ENCODE results near the gene CLP1. TPM values are rescaled to one million over a fixed set of nuclear protein-coding genes. Genes with fewer than 3 reads are reported as not detected.

CLP1 gene
- total RNA-seq, 2 experiments from 2014 or later: 21.8 to 24.2 TPM

- Mint-ChIP-seq H3K4me1 (ENCODE audit: low read depth) (peaks cover 56% of the 10 kb centered on the region), H3K36me3 (ENCODE audit: low read depth) (no peaks in the 10 kb centered on the region), H3K9me3 (no peaks in the 10 kb centered on the region), H3K27ac (no peak overlapping the region), H3K27me3 (peaks cover 66% of the 10 kb centered on the region), H3K4me3 (no peak overlapping the region)
- Histone ChIP-seq H3K4me3 (ENCODE audit: low read length) (no peak overlapping the region), H3K36me3 (ENCODE audit: insufficient read depth, low read length) (no peaks in the 10 kb centered on the region), H3K27me3 (ENCODE audit: control insufficient read depth in 1 of 2, insufficient read depth in 2 of 2, low read length in 2 of 2) (peaks cover 48 to 50% of the 10 kb centered on the region in 2 experiments), H3K4me1 (ENCODE audit: insufficient read depth, low read length) (peaks cover 45% of the 10 kb centered on the region), H3K9me3 (ENCODE audit: control insufficient read depth in 1 of 2, insufficient read depth in 1 of 2, low read length in 2 of 2) (peaks cover 0 to 13% of the 10 kb centered on the region in 2 experiments), H3K27ac (ENCODE audit: low read depth in 1 of 2, low read length in 2 of 2) (no peak overlapping the region)
- POLR2A ChIA-PET: interaction anchor here (1.4 to 2.1 kb wide), 2 partner anchors 78 to 118 kb away, joined by 3 to 13 read pairs; partner anchors contain the start of gene UBE2L6
- no peak for TF ChIP-seq CTCF (IDR thresholded peaks at IDR 0.05)
- intact Hi-C loops (cut with DNase I, micrococcal nuclease): loop anchor here (1.0 to 2.0 kb wide), 3 partner anchors 77 to 187 kb away; no protein-coding TSS in a partner anchor
- CTCF ChIA-PET: interaction anchor here (1.3 to 2.4 kb wide), 4 partner anchors 8 to 152 kb away, joined by 5 to 33 read pairs (median 6); partner anchors contain the start of gene UBE2L6
- DNase-seq: no peak
- no peak for ATAC-seq (ENCODE audit: poor library complexity)
Measured at GRCh38 chr11:57645689-57646085, 11.9 kb upstream of the CLP1 start.

GRCh38 chr11:57646194-57646798 is 11.3 kb upstream of the CLP1 start:
- peaks cover 0 to 13% of the 10 kb centered on the region in 2 experiments for H3K9me3 ChIP-seq (ENCODE audit: control insufficient read depth in 1 of 2, insufficient read depth in 1 of 2, low read length in 2 of 2)
- peak in 2 of 14 experiments; percentile 47 to 56 for DNase-seq
- H3K4me3 ChIP-seq (ENCODE audit: low read length): no peak overlapping the region
- peaks cover 48 to 50% of the 10 kb centered on the region in 2 experiments for H3K27me3 ChIP-seq (ENCODE audit: control insufficient read depth in 1 of 2, insufficient read depth in 2 of 2, low read length in 2 of 2)
- Mint-ChIP-seq H3K4me3 (peak overlapping the region; percentile 42), H3K27me3 (peaks cover 68% of the 10 kb centered on the region), H3K36me3 (ENCODE audit: low read depth) (no peaks in the 10 kb centered on the region), H3K9me3 (no peaks in the 10 kb centered on the region), H3K27ac (no peak overlapping the region), H3K4me1 (ENCODE audit: low read depth) (peaks cover 58% of the 10 kb centered on the region)
- intact Hi-C loops (cut with DNase I, micrococcal nuclease): loop anchor here in 1 of 2 experiments (1.0 kb wide), 1 partner anchor 78 kb away; no protein-coding TSS in a partner anchor
- H3K36me3 ChIP-seq (ENCODE audit: insufficient read depth, low read length): no peaks in the 10 kb centered on the region
- peaks cover 45% of the 10 kb centered on the region for H3K4me1 ChIP-seq (ENCODE audit: insufficient read depth, low read length)
- ATAC-seq (ENCODE audit: poor library complexity): no peak
- ChIA-PET POLR2A (interaction anchor here (0.7 to 1.7 kb wide), 4 partner anchors 21 to 132 kb away, joined by 3 to 7 read pairs (median 4); partner anchors contain the start of genes SELENOH and UBE2L6), CTCF (interaction anchor here (1.8 kb wide), 1 partner anchor 153 kb away, joined by 6 read pairs; no protein-coding TSS in a partner anchor)
- no peak for TF ChIP-seq CTCF (IDR thresholded peaks at IDR 0.05)
- no peak overlapping the region for H3K27ac ChIP-seq (ENCODE audit: low read depth in 1 of 2, low read length in 2 of 2)

- Histone ChIP-seq H3K27me3 (ENCODE audit: control insufficient read depth in 1 of 2, insufficient read depth in 2 of 2, low read length in 2 of 2) (peaks cover 48 to 50% of the 10 kb centered on the region in 2 experiments), H3K4me3 (ENCODE audit: low read length) (no peak overlapping the region), H3K27ac (ENCODE audit: low read depth in 1 of 2, low read length in 2 of 2) (no peak overlapping the region), H3K36me3 (ENCODE audit: insufficient read depth, low read length) (no peaks in the 10 kb centered on the region), H3K4me1 (ENCODE audit: insufficient read depth, low read length) (peaks cover 45% of the 10 kb centered on the region), H3K9me3 (ENCODE audit: control insufficient read depth in 1 of 2, insufficient read depth in 1 of 2, low read length in 2 of 2) (peaks cover 0 to 13% of the 10 kb centered on the region in 2 experiments)
- ChIA-PET POLR2A (interaction anchor here (0.7 to 1.7 kb wide), 4 partner anchors 21 to 132 kb away, joined by 3 to 7 read pairs (median 4); partner anchors contain the start of genes SELENOH and UBE2L6), CTCF (interaction anchor here (0.8 to 1.8 kb wide), 2 partner anchors 79 to 154 kb away, joined by 4 to 6 read pairs; partner anchors contain the start of gene UBE2L6)
- Mint-ChIP-seq H3K27ac (no peak overlapping the region), H3K4me1 (ENCODE audit: low read depth) (peaks cover 55% of the 10 kb centered on the region), H3K36me3 (ENCODE audit: low read depth) (no peaks in the 10 kb centered on the region), H3K9me3 (no peaks in the 10 kb centered on the region), H3K27me3 (peaks cover 63% of the 10 kb centered on the region), H3K4me3 (peak overlapping the region; percentile 42)
- DNase-seq (no peak), ATAC-seq (ENCODE audit: poor library complexity) (no peak)
- intact Hi-C loops (cut with DNase I, micrococcal nuclease): loop anchor here in 1 of 2 experiments (1.0 kb wide), 1 partner anchor 79 kb away; no protein-coding TSS in a partner anchor
- TF ChIP-seq CTCF (IDR thresholded peaks at IDR 0.05): no peak
Measured at GRCh38 chr11:57646799-57647303, 10.7 kb upstream of the CLP1 start.
